Liver (tissue), 3 donors: ENCODE results near the gene DCTPP1.

ENCODE experiments used
- CTCF ChIP-seq: fragments of 150-350 bp; IDR thresholded peaks from 2 replicates; pipeline ENCODE4 v1.5.1; 2017; ENCODE audit warnings: improper control_type of control experiment, low read depth, low read length; ENCODE audit not compliant: missing input control
- EGR1 ChIP-seq, 2 donors: IDR thresholded peaks; 2 replicates each; pipeline ENCODE4 v1.6.1; 2016 to 2018; ENCODE audit warnings: antibody characterized with exemption in 2 of 2, low read depth in 2 of 2
- FOXA1 ChIP-seq: IDR thresholded peaks from 2 replicates; pipeline ENCODE4 v1.6.1; 2016; ENCODE audit warnings: antibody characterized with exemption
- GABPA ChIP-seq, 2 donors: IDR thresholded peaks in 1 of 2; conservative IDR thresholded peaks in 1 of 2; 2 replicates each; pipeline ENCODE4 v1.6.1; 2016; ENCODE audit warnings: antibody characterized with exemption in 2 of 2, mild to moderate bottlenecking in 1 of 2, moderate library complexity in 1 of 2
- HNF4A ChIP-seq, 2 donors: conservative IDR thresholded peaks; 2 replicates each; pipeline ENCODE4 v1.6.1; 2016; ENCODE audit warnings: antibody characterized with exemption in 2 of 2, mild to moderate bottlenecking in 2 of 2
- JUND ChIP-seq, 2 donors: IDR thresholded peaks; 2 replicates each; pipeline ENCODE4 v1.6.1; 2016; ENCODE audit warnings: antibody characterized with exemption in 2 of 2
- MAX ChIP-seq: IDR thresholded peaks from 2 replicates; pipeline ENCODE4 v1.6.1; 2016; ENCODE audit warnings: antibody characterized with exemption
- REST ChIP-seq: IDR thresholded peaks from 2 replicates; pipeline ENCODE4 v1.6.1; 2016; ENCODE audit warnings: antibody characterized with exemption, mild to moderate bottlenecking
- RXRA ChIP-seq, 2 donors: IDR thresholded peaks; 2 replicates each; pipeline ENCODE4 v1.6.1; 2017 to 2018; ENCODE audit warnings: antibody characterized with exemption in 2 of 2, mild to moderate bottlenecking in 1 of 2
- SP1 ChIP-seq: IDR thresholded peaks from 2 replicates; pipeline ENCODE4 v1.6.1; 2018; ENCODE audit warnings: antibody characterized with exemption, mild to moderate bottlenecking
- TAF1 ChIP-seq: conservative IDR thresholded peaks from 2 replicates; pipeline ENCODE4 v1.6.1; 2016; ENCODE audit warnings: antibody characterized with exemption, mild to moderate bottlenecking
- YY1 ChIP-seq: IDR thresholded peaks from 2 replicates; pipeline ENCODE4 v1.6.1; 2016; ENCODE audit warnings: antibody characterized with exemption, mild to moderate bottlenecking
- ZBTB33 ChIP-seq: IDR thresholded peaks from 2 replicates; pipeline ENCODE4 v1.6.1; 2016; ENCODE audit warnings: antibody characterized with exemption
- donor health status: healthy.
- donor health status: healthy.

- TF ChIP-seq CTCF (no peak), REST (no peak), HNF4A (conservative IDR thresholded peaks at IDR 0.05) (no peak), GABPA (IDR thresholded peaks at IDR 0.05 in 1 of 2, conservative IDR thresholded peaks at IDR 0.05 in 1 of 2) (no peak), JUND (IDR thresholded peaks at IDR 0.05) (no peak), SP1 (no peak), ZBTB33 (no peak), TAF1 (no peak), YY1 (no peak), EGR1 (IDR thresholded peaks at IDR 0.05; ENCODE audit: low read depth in 2 of 2) (no peak), RXRA (IDR thresholded peaks at IDR 0.05) (no peak), MAX (no peak), FOXA1 (no peak)
Observed at GRCh38 chr16:30473231-30474073, 43.6 kb upstream of the DCTPP1 start.
